SK-N-SH (cell line): Measurements from ENCODE around the gene ACAD10. TPM values are rescaled to one million over a fixed set of nuclear protein-coding genes. Genes with fewer than 3 reads are reported as not detected.

ENCODE experiments used
- CTCF ChIA-PET: fragments of 300-600, 350-600 bp; formaldehyde crosslinking; extraction: SDS; loops from one replicate; lab custom pipeline; 2021; lab: Yijun Ruan, JAX
- POLR2A ChIA-PET: fragments of 350-600 bp; sonication (Branson Sonifier 250); formaldehyde crosslinking; extraction: SDS; loops from one replicate; lab custom pipeline; 2020; ENCODE audit warnings: antibody characterized with exemption, inconsistent platforms; lab: Yijun Ruan, JAX
- DNase-seq: peaks from one replicate; pipeline ENCODE4 v3.0.0; 2012
- H2AFZ ChIP-seq: fragments of 200-600 bp; sonication (generic); 2 replicates; pipeline ENCODE4 v1.8.1; 2016; ENCODE audit warnings: antibody characterized with exemption, mild to moderate bottlenecking, low read depth
- H3F3A ChIP-seq: fragments of 200-600 bp; sonication (generic); replicated peaks from 2 replicates; pipeline ENCODE3; 2016; ENCODE audit warnings: antibody characterized with exemption, mild to moderate bottlenecking; ENCODE audit not compliant: insufficient read depth
- H3K27ac ChIP-seq, 2 experiments: fragments of 200-500 bp in 1 of 2; fragments of 200-600 bp in 1 of 2; sonication (Bioruptor generic) in 1 of 2; sonication (generic), shearing (Covaris generic) in 1 of 2; 2 replicates each; pipeline versions ENCODE4 v1.5.1 to v1.6.1; 2014 to 2016; ENCODE audit warnings: low read depth in 2 of 2, inconsistent platforms in 1 of 2, low read length in 1 of 2, mild to moderate bottlenecking in 1 of 2, mixed read lengths in 1 of 2
- H3K27me3 ChIP-seq: fragments of 200-600 bp; sonication (generic), shearing (Covaris generic); 2 replicates; pipeline ENCODE4 v1.6.1; 2016; ENCODE audit warnings: mixed run types; ENCODE audit not compliant: insufficient read depth
- H3K36me3 ChIP-seq, 2 experiments: fragments of 200-500 bp in 1 of 2; fragments of 200-600 bp in 1 of 2; sonication (Bioruptor generic) in 1 of 2; sonication (generic) in 1 of 2; replicated peaks in 1 of 2; 2 replicates each; pipeline versions ENCODE3 to v1.5.1; 2014 to 2016; ENCODE audit warnings: low read length in 1 of 2, mild to moderate bottlenecking in 1 of 2; ENCODE audit not compliant: insufficient read depth in 2 of 2, control insufficient read depth in 1 of 2
- H3K4me1 ChIP-seq, 2 experiments: fragments of 200-500 bp in 1 of 2; fragments of 200-600 bp in 1 of 2; sonication (Bioruptor generic) in 1 of 2; sonication (generic), shearing (Covaris generic) in 1 of 2; 2 replicates each; pipeline versions ENCODE4 v1.5.1 to v1.6.1; 2014 to 2016; ENCODE audit warnings: low read depth in 1 of 2, low read length in 1 of 2, mixed run types in 1 of 2; ENCODE audit not compliant: insufficient read depth in 2 of 2, control insufficient read depth in 1 of 2
- H3K4me2 ChIP-seq: fragments of 200-600 bp; sonication (generic), shearing (Covaris generic); 2 replicates; pipeline ENCODE4 v1.6.1; 2017; ENCODE audit warnings: mixed run types
- H3K4me3 ChIP-seq, 2 experiments: fragments of 200-500 bp in 1 of 2; fragments of 200-600 bp in 1 of 2; sonication (Bioruptor generic) in 1 of 2; sonication (generic), shearing (Covaris generic) in 1 of 2; 2 replicates each; pipeline versions ENCODE4 v1.5.1 to v1.8.1; 2014 to 2016; ENCODE audit warnings: low read depth in 2 of 2, inconsistent platforms in 1 of 2, low read length in 1 of 2, mild to moderate bottlenecking in 1 of 2, mixed read lengths in 1 of 2, moderate library complexity in 1 of 2
- H3K79me2 ChIP-seq: fragments of 200-600 bp; sonication (generic); 2 replicates; pipeline ENCODE4 v1.8.1; 2017; ENCODE audit warnings: mild to moderate bottlenecking; ENCODE audit not compliant: insufficient read depth
- H3K9ac ChIP-seq: fragments of 200-600 bp; sonication (generic); 2 replicates; pipeline ENCODE4 v1.6.1; 2017; ENCODE audit warnings: mixed run types
- H3K9me2 ChIP-seq: fragments of 200-600 bp; sonication (generic); 2 replicates; pipeline ENCODE4 v1.6.1; 2017; ENCODE audit warnings: mixed run types
- H3K9me3 ChIP-seq: fragments of 200-600 bp; sonication (generic); 2 replicates; pipeline ENCODE4 v1.6.1; 2017; ENCODE audit warnings: mixed run types, mild to moderate bottlenecking, moderate library complexity
- H4K20me1 ChIP-seq: fragments of 200-600 bp; sonication (generic); 2 replicates; pipeline ENCODE4 v1.6.1; 2017; ENCODE audit warnings: mild to moderate bottlenecking, mixed run types; ENCODE audit not compliant: insufficient read depth
- CHD2 ChIP-seq: fragments of 150-350 bp; IDR thresholded peaks from 2 replicates; pipeline ENCODE4 v1.6.1; 2018; ENCODE audit warnings: low read length; ENCODE audit not compliant: partially characterized antibody
- FOSL2 ChIP-seq: IDR thresholded peaks from 2 replicates; pipeline ENCODE4 v1.4.0; 2012; ENCODE audit warnings: low read depth, mild to moderate bottlenecking, moderate library complexity, borderline replicate concordance
- FOXJ3 ChIP-seq: sonication (generic); formaldehyde crosslinking; IDR thresholded peaks from 2 replicates; pipeline ENCODE4 v1.5.1; 2020; ENCODE audit warnings: mild to moderate bottlenecking, missing genetic modification reagents
- FOXM1 ChIP-seq: IDR thresholded peaks from 2 replicates; pipeline ENCODE4 v1.4.0; 2012; ENCODE audit warnings: low read depth, mild to moderate bottlenecking
- JUND ChIP-seq: IDR thresholded peaks from 2 replicates; pipeline ENCODE4 v1.4.0; 2012
- MEF2A ChIP-seq: IDR thresholded peaks from 2 replicates; pipeline ENCODE4 v1.4.0; 2012; ENCODE audit warnings: low read depth, borderline replicate concordance
- NFIC ChIP-seq: IDR thresholded peaks from 2 replicates; pipeline ENCODE4 v1.4.0; 2012; ENCODE audit warnings: borderline replicate concordance
- NRF1 ChIP-seq: IDR thresholded peaks from 2 replicates; pipeline ENCODE4 v1.6.1; 2012; ENCODE audit warnings: low read depth, mild to moderate bottlenecking, low read length
- POLR2AphosphoS5 ChIP-seq: IDR thresholded peaks from 2 replicates; pipeline ENCODE4 v1.6.1; 2012; ENCODE audit warnings: low read depth, low read length
- RAD21 ChIP-seq: IDR thresholded peaks from 2 replicates; pipeline ENCODE4 v1.6.1; 2012; ENCODE audit warnings: mild to moderate bottlenecking, low read length
- RFX5 ChIP-seq: IDR thresholded peaks from 2 replicates; pipeline ENCODE4 v1.6.1; 2012; ENCODE audit warnings: mild to moderate bottlenecking, improper control_type of control experiment, low read length
- RXRA ChIP-seq: IDR thresholded peaks from 2 replicates; pipeline ENCODE4 v1.4.0; 2012; ENCODE audit warnings: low read depth, mild to moderate bottlenecking, borderline replicate concordance
- YY1 ChIP-seq: IDR thresholded peaks from 2 replicates; pipeline ENCODE4 v1.4.0; 2012; ENCODE audit warnings: low read depth, mild to moderate bottlenecking
- WGBS: methylation state at CpG from one replicate; pipeline ENCODE4 v1.1.6; 2017; ENCODE audit warnings: low lambda C conversion rate; 5-methylcytosine and 5-hydroxymethylcytosine counted together
- polyA plus RNA-seq, 3 experiments: library from polyadenylated mRNA; depleted of rRNA; stranded (reverse); fragments of >200 nt; gene quantifications; 2 replicates each; pipeline ENCODE4 v1.2.3, GENCODE V29; 2012
- TF ChIP-seq, protein P1 (sequence below): fragments of 200-600 bp; sonication (generic); IDR thresholded peaks from 2 replicates; pipeline ENCODE4 v1.6.1; 2017; ENCODE audit warnings: antibody characterized with exemption, mild to moderate bottlenecking, moderate library complexity
- TF ChIP-seq, protein P2 (sequence below): IDR thresholded peaks from 2 replicates; pipeline ENCODE4; 2012
- TF ChIP-seq, protein P3 (sequence below): IDR thresholded peaks from 2 replicates; pipeline ENCODE4 v1.4.0; 2012; ENCODE audit warnings: low read depth, borderline replicate concordance
- TF ChIP-seq, protein P4 (sequence below): fragments of 150-350 bp; IDR thresholded peaks from 2 replicates; pipeline ENCODE4 v1.6.1; 2017; ENCODE audit warnings: antibody characterized with exemption, low read length, low read depth, borderline replicate concordance

ACAD10 gene
- polyA plus RNA-seq, 1 of the 3 experiments (the other 2 are of a cell fraction), result 24.6 TPM

DNA sequence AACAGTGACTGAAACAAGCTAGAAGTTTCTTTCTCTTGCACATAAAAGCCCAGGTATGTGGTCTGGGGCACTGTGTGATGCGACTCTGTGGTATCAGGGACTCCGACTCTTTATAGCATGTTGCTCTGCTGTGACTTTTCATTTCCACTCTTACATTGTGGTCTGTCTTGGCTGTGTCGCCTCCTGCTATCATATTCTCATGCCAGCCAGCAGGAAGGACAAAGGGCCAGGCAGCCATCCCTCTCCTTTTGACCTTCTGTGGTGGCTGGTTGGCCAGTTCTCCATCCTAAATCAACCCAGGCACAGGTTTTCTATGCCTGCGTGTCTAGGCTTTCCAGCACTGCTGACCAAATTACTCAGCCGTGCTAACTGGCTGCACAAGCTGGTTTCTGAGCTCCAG, 8.0 kb downstream of the ACAD10 start:
- no peaks in the 10 kb centered on the region for H3K9me3 ChIP-seq
- ChIA-PET CTCF (interaction anchor here (0.9 to 1.9 kb wide), 3 partner anchors 12 to 119 kb away, joined by 3 to 6 read pairs (median 3); no protein-coding TSS in a partner anchor), POLR2A (interaction anchor here (1.2 kb wide), 1 partner anchor 8 kb away, joined by 5 read pairs; the partner anchor contains the start of genes ACAD10 and BRAP)
- H3K4me2 ChIP-seq, result no peak overlapping the region
- peaks cover 11 to 15% of the 10 kb centered on the region in 2 experiments for H3K36me3 ChIP-seq
- no peak overlapping the region for H3K27ac ChIP-seq
- no peaks in the 10 kb centered on the region for H3K4me1 ChIP-seq
- H3K27me3 ChIP-seq, result no peaks in the 10 kb centered on the region
- no peak overlapping the region for H3K9ac ChIP-seq
- H3K4me3 ChIP-seq, result no peak overlapping the region
- H3K9me2 ChIP-seq, result no peaks in the 10 kb centered on the region
- no peak for DNase-seq
- H4K20me1 ChIP-seq, result no peaks in the 10 kb centered on the region
- H3F3A ChIP-seq, result no peaks in the 10 kb centered on the region
- no peak overlapping the region for H2AFZ ChIP-seq
- peaks cover 5% of the 10 kb centered on the region; the same call in 1 of the 2 replicates for H3K79me2 ChIP-seq
- TF ChIP-seq NRF1 (no peak), YY1 (no peak), RFX5 (no peak), JUND (no peak), CHD2 (no peak), RAD21 (no peak), RXRA (no peak), FOXM1 (no peak), MEF2A (no peak), FOXJ3 (CRISPR knock-in tag) (no peak), POLR2AphosphoS5 (no peak)
- TF ChIP-seq, protein P1, sequence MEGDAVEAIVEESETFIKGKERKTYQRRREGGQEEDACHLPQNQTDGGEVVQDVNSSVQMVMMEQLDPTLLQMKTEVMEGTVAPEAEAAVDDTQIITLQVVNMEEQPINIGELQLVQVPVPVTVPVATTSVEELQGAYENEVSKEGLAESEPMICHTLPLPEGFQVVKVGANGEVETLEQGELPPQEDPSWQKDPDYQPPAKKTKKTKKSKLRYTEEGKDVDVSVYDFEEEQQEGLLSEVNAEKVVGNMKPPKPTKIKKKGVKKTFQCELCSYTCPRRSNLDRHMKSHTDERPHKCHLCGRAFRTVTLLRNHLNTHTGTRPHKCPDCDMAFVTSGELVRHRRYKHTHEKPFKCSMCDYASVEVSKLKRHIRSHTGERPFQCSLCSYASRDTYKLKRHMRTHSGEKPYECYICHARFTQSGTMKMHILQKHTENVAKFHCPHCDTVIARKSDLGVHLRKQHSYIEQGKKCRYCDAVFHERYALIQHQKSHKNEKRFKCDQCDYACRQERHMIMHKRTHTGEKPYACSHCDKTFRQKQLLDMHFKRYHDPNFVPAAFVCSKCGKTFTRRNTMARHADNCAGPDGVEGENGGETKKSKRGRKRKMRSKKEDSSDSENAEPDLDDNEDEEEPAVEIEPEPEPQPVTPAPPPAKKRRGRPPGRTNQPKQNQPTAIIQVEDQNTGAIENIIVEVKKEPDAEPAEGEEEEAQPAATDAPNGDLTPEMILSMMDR, result no peak
- TF ChIP-seq, protein P2, sequence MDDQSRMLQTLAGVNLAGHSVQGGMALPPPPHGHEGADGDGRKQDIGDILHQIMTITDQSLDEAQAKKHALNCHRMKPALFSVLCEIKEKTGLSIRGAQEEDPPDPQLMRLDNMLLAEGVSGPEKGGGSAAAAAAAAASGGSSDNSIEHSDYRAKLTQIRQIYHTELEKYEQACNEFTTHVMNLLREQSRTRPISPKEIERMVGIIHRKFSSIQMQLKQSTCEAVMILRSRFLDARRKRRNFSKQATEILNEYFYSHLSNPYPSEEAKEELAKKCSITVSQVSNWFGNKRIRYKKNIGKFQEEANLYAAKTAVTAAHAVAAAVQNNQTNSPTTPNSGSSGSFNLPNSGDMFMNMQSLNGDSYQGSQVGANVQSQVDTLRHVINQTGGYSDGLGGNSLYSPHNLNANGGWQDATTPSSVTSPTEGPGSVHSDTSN, result no peak
- TF ChIP-seq, protein P3, sequence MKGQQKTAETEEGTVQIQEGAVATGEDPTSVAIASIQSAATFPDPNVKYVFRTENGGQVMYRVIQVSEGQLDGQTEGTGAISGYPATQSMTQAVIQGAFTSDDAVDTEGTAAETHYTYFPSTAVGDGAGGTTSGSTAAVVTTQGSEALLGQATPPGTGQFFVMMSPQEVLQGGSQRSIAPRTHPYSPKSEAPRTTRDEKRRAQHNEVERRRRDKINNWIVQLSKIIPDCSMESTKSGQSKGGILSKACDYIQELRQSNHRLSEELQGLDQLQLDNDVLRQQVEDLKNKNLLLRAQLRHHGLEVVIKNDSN, result no peak
- TF ChIP-seq, all 33 proteins: peak for 0
- 97% methylated on average over 5 of the region's 5 CpGs for WGBS

DNA sequence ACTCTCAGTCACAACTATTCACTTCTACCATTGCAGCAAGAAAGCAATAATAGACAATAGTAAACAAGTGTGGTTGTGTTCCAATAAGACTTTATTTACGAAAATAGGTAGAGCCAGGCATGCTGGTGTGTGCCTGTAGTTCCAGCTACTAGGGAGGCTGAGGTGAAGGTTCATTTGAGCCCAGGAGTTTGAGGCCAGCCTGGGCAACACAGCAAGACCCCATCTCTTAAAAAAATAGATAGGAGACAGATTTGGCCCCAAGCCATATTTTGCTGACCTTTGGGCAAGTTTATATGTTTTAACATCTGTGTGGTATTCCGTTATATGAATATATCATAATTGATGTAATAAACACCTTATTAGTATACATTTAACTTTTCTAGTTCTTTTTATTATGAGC, 14.1 kb downstream of the ACAD10 start:
- H3K4me1 ChIP-seq, result no peaks in the 10 kb centered on the region
- H3K36me3 ChIP-seq, result peaks cover 28 to 45% of the 10 kb centered on the region in 2 experiments
- H3K27me3 ChIP-seq, result no peaks in the 10 kb centered on the region
- no peak overlapping the region for H3K4me2 ChIP-seq
- CTCF ChIA-PET, result interaction anchor here (0.8 to 1.6 kb wide), 2 partner anchors 10 to 26 kb away, joined by 3 read pairs; no protein-coding TSS in a partner anchor
- POLR2A ChIA-PET, result no interaction called here
- H3K9me3 ChIP-seq, result no peaks in the 10 kb centered on the region
- H3K79me2 ChIP-seq, result no peaks in the 10 kb centered on the region; the same call in 1 of the 2 replicates
- TF ChIP-seq, protein P4, sequence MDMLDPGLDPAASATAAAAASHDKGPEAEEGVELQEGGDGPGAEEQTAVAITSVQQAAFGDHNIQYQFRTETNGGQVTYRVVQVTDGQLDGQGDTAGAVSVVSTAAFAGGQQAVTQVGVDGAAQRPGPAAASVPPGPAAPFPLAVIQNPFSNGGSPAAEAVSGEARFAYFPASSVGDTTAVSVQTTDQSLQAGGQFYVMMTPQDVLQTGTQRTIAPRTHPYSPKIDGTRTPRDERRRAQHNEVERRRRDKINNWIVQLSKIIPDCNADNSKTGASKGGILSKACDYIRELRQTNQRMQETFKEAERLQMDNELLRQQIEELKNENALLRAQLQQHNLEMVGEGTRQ, result no peak
- TF ChIP-seq, protein P2, result no peak
- no peak for TF ChIP-seq NFIC
- no peak for TF ChIP-seq FOSL2
- no peaks in the 10 kb centered on the region for H3F3A ChIP-seq
- no peak overlapping the region for H3K9ac ChIP-seq
- H3K27ac ChIP-seq, result no peak overlapping the region
- no peaks in the 10 kb centered on the region for H3K9me2 ChIP-seq
- H3K4me3 ChIP-seq, result no peak overlapping the region
- no peak for DNase-seq
- no peak overlapping the region for H2AFZ ChIP-seq
- 89% methylated on average over 2 of the region's 2 CpGs for WGBS
- no peaks in the 10 kb centered on the region for H4K20me1 ChIP-seq
